HG02973 (cell line): ENCODE results near the gene JAKMIP3.

ENCODE experiments used
- ATAC-seq: cut with Tn5 transposase; IDR thresholded peaks from one replicate; pipeline ENCODE4 v1.9.1; 2021; ENCODE audit warnings: moderate library complexity; ENCODE audit not compliant: unreplicated experiment

The JAKMIP3 gene

DNA sequence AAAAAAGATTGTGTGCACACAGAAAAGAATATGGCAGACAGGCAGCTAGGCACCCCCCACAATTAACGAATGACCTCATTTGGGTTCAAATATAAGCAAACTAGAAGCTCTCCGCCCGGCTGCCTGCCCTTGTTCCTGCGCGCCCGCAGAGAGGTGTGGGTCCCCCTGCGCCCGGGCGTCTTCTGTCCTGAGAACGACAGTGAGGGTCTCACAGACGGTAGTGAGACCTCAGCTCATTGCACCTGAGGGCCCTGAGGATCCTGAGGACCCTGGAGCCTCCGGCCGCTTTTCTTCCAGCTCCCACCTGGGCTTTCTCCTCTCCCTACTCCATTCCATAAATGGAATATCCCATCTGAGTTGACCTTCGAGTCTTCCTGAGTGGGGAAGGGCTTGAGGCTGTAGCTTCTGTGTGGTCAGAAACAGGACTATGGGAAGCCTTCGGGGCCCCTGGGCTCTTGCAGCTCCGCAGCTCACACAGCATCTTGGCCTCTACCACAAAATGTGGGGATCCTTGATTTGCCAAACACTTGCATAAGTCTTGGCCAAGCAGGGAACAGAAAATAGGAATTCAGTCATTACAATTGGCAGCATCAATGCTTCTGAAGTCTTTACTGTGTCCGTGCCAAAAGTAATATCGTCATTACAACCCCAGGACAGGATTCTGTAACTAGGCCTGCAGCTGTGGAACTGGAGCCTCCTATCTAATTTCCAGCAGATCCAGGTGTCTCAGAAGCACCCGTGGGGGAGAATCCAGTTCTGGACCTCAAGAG is 43.8 kb downstream of the JAKMIP3 start:
- ATAC-seq = no peak

GRCh38 chr10:132110111-132110521 is 44.4 kb downstream of the JAKMIP3 start:
- ATAC-seq = no peak

DNA sequence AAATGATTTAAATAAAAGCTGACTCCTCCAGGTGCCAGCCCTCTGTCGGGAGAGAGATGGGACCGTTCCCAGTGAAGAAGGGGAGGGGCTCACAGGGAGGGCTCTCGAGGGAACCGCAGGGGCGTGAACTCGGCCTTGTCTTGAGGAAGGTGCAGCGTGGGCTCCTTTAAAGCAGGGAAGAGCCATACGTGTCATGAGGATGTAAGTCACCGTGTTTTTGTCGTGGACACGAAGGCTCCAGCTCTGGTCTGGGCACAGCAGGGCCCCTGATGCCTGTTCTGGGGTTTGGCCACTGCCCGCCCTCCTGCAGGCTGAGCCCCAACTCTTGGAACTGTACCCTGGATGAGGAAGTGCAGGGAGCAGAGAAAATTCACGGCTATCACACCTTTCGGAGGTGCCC is 45.0 kb downstream of the JAKMIP3 start:
- no peak for ATAC-seq

DNA sequence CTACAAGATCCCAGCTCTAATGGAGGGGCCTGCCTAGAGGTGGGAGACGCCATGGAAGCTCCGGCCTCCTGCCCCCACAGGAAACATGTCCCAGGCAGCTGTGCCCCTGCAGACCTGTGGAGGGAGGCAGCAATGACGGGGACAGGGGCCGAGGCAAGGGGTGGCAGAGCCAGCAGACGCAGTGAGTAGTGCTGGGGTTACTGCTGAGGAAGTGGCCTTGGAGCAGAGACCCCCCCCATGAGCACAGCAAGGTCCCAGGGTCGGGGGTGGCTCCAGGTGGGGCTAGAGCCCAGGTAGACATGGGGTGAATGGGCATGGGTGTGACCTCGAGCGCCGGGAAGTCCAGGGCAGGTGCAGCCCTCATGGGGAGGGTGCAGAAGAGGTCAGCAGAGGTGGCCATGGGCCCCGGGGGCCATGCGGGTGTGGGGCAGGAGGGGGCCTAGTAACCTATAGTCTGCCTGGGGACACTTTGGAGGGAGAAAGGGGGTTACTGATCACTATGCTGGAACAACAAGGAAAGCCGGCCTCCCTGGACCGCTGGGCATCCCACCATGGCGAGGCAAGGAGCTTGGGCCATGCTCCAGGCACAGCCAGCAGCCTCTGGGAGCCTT is 45.5 kb downstream of the JAKMIP3 start:
- no peak for ATAC-seq

DNA sequence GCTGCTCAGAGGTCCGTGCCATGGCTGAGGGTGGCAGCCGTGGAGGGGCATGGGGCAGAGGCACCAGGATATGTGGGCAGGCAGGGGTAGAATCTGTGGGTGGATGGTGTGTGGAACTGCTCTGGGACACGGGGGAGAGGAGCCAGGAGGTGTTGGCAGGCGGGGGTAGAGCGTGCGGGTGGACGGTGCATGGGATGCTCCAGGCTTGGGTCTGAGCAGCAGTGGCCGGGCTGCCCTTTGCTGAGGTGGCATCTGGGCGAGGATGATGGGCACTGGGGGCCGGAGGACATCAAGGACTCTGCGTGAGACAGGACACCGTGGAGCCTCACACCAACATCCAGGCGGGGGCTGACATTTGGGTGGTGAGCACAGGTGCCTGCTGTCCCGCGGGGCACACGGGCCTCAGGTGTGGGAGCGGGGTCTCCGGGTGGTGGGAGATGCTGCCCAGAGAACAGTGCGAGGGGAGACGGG is 46.2 kb downstream of the JAKMIP3 start:
- no peak for ATAC-seq

DNA sequence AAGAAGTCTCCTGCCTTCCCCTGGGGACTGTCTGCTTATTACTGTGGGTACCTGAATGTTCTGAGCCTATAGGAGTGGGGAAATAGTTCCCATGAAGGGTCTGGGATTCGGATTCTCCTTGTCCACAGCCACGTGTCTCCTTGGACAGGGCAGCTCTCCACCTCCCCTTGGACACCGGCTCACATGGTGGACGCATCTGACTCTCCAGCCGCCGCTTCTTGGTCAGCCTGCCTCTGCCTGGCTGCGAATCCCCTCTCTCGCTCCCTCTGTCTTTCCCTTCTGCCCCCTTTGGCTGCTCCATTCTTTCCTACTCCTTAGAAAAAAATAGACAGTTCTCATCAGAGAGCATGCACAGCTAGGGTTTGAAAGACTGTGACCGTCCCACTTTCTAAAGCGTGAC is 46.9 kb downstream of the JAKMIP3 start:
- ATAC-seq = no peak

- ATAC-seq = no peak
Measured at GRCh38 chr10:132113206-132113605, 47.5 kb downstream of the JAKMIP3 start.

DNA sequence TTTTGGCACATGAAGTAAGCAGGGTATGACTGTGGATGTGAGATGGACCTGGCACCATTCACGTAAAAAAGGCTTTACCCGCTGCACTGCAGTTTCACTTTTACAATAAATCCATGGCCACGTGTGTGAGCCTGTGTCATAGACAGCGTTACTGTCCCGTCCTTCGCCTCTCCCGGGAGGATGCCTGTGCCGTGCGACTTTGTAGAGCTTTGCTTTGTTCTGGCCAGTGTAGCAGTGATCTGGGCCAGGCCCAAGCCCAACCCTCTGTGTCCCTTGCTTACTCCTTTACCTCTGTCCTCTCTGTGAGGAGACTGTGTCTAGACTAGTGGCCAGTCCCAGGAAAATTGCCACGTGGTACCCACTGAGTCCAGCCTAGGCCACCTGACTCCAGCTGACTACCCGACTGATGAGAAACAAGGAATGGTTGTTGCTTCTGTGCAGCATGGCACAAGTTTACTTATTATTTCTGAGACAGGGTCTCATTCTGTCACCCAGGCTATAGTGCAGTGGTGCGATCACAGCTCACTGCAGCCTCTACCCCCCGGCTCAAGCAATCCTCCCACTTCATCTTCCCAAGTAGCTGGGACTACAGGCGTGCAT is 48.1 kb downstream of the JAKMIP3 start:
- no peak for ATAC-seq

DNA sequence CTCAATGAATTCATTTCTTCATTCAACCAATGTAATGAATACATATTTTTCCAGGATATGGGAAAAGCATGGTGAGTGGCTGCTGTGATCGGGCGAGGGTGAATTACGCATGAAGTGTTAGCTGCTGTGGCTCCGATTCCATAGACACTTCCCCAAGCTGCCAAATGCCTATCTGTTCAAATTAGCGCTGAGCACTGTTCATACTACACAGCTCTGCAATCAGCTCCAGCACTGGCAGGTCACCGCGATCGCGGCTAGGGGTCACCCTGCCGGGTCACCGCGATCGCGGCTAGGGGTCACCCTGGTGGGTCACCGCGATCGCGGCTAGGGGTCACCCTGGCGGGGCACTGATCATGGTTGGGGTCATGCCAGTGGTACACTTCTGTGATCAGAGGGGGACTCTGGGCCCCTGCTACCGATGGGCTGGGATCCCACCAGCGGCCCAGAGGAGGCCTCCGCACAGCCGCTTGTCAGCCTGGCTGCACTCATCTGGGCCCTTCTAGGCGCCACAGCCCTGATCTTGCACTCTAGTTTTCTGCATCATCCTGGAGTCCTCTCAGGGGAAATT is 49.3 kb downstream of the JAKMIP3 start:
- ATAC-seq = no peak
